ENCODE data around the gene ATP10A.

DNA sequence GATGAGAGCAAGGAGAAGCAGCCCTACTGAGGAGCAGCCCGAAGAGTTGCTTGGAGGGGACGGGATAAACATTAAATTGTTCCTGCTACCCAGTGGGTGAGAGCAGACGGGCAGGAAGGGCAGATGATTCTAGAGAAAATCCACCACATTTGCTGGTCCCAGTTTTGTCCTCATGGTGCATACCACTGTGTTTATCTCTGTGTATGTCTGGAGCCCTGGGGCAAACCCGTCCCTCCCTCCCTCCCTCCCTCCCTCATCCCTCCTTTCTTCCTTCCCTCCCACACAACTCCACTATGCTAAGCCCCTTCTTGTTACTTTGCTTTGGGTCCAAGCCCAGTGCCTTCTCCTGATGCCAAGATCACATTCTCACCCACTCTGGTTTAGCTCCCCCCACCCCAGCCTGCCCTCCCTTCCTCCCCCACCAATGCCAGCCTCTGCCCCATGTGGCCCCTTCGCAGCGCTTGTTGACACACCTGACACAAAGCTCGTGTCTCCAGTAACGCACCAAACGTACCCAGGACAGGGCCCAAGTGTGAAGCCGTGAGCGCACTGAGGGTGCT lies 194.8 kb downstream of the ATP10A start:
- TF ChIP-seq EZH2 (IDR thresholded peaks at IDR 0.05) (no peak), POLR2AphosphoS5 (IDR thresholded peaks at IDR 0.05; ENCODE audit: borderline replicate concordance, low read depth, low read length) (no peak)
